ENCODE measurements around the gene FMNL2.

DNA sequence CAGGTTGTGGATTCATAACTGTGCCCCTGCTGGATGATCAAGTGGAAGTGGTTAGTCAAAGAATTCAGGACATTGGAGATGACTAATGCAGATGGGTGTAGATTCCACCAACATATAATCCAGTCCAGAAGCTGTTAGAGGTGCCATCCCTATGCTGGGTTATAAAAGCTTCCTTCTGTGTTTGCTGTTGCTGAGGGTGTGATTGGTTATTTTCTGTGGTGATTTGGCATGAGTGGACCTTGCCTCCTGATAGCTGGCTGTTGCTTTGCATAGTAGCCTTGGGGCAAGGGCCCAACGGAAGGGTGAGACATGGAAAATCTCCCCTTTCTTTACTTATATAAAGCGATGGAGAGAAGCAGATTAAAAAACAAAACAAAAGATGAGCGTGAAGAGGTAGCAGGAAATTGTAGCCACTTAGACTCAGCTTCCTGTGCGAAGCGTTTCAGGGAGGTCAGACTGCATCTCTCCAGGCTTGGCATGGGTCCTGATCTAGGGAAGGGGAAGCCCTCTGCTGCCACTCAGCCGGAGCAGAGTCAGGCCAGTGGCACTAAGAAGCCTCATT lies 190.4 kb downstream of the FMNL2 start:
- TF ChIP-seq, protein P1, sequence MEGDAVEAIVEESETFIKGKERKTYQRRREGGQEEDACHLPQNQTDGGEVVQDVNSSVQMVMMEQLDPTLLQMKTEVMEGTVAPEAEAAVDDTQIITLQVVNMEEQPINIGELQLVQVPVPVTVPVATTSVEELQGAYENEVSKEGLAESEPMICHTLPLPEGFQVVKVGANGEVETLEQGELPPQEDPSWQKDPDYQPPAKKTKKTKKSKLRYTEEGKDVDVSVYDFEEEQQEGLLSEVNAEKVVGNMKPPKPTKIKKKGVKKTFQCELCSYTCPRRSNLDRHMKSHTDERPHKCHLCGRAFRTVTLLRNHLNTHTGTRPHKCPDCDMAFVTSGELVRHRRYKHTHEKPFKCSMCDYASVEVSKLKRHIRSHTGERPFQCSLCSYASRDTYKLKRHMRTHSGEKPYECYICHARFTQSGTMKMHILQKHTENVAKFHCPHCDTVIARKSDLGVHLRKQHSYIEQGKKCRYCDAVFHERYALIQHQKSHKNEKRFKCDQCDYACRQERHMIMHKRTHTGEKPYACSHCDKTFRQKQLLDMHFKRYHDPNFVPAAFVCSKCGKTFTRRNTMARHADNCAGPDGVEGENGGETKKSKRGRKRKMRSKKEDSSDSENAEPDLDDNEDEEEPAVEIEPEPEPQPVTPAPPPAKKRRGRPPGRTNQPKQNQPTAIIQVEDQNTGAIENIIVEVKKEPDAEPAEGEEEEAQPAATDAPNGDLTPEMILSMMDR (IDR thresholded peaks at IDR 0.05 in 8 of 11, conservative IDR thresholded peaks at IDR 0.05 in 3 of 11): peak in 1 of 11 experiments; percentile 4
- no peak for TF ChIP-seq POLR2A (IDR thresholded peaks at IDR 0.05)
- TF ChIP-seq POLR2AphosphoS5 (IDR thresholded peaks at IDR 0.05): peak in 2 of 3 donors; percentile 57

Measured in spleen (tissue), 7 donors.